HEK293 (cell line): ENCODE results near the gene IGF2BP1.
"Not testable (repeated sequence)": the region's sequence is repeated elsewhere in the genome, so short reads cannot be mapped to it uniquely, and the experiment has no call there.

Experiments used
- CTCF ChIA-PET: fragments of 350-600 bp; formaldehyde crosslinking; extraction: SDS; loops from one replicate; lab custom pipeline; 2021; ENCODE audit warnings: antibody characterized with exemption; lab: Yijun Ruan, JAX
- POLR2A ChIA-PET: fragments of 300-600 bp; formaldehyde crosslinking; extraction: SDS; loops from one replicate; lab custom pipeline; 2020; ENCODE audit warnings: antibody characterized with exemption, inconsistent platforms; lab: Yijun Ruan, JAX
- H3K27ac ChIP-seq: fragments of 200-500 bp; sonication (Bioruptor generic); 2 replicates; pipeline ENCODE4 v1.5.1; 2014; ENCODE audit warnings: low read depth, low read length, control low read depth, inconsistent platforms; ENCODE audit errors: extremely low read depth
- H3K36me3 ChIP-seq, 2 experiments: fragments of 200-500 bp in 1 of 2; sonication (Bioruptor generic) in 1 of 2; 1 replicate in 1 of 2; 2 replicates in 1 of 2; pipeline ENCODE4 v1.5.1; 2014 to 2017; ENCODE audit warnings: inconsistent platforms in 2 of 2, low read length in 2 of 2; ENCODE audit not compliant: control insufficient read depth in 2 of 2, insufficient read depth in 1 of 2
- H3K4me1 ChIP-seq: fragments of 200-500 bp; sonication (Bioruptor generic); 2 replicates; pipeline ENCODE4 v1.5.1; 2014; ENCODE audit warnings: mild to moderate bottlenecking, low read length, inconsistent platforms; ENCODE audit not compliant: control insufficient read depth, insufficient read depth
- H3K4me3 ChIP-seq: 2 replicates; pipeline ENCODE4 v1.5.1; 2011; ENCODE audit warnings: low read depth, mild to moderate bottlenecking, control low read depth, low read length, moderate library complexity
- H3K9me3 ChIP-seq: fragments of 200-500 bp; sonication (Bioruptor generic); 2 replicates; pipeline ENCODE4 v1.5.1; 2014; ENCODE audit warnings: low read depth, low read length, inconsistent platforms; ENCODE audit not compliant: control insufficient read depth, insufficient read depth
- PRDM1 ChIP-seq: fragments of 450-650 bp; formaldehyde crosslinking; IDR thresholded peaks from 2 replicates; pipeline ENCODE4; 2016; ENCODE audit warnings: missing biosample characterization, missing genetic modification characterization
- PRDM10 ChIP-seq: fragments of 450-650 bp; formaldehyde crosslinking; IDR thresholded peaks from 2 replicates; pipeline ENCODE4 v1.5.1; 2016; ENCODE audit warnings: missing biosample characterization, missing genetic modification characterization
- ZBTB10 ChIP-seq: fragments of 450-650 bp; formaldehyde crosslinking; IDR thresholded peaks from 2 replicates; pipeline ENCODE4 v1.5.1; 2016; ENCODE audit warnings: missing biosample characterization, missing genetic modification characterization
- ZBTB20 ChIP-seq: fragments of 450-650 bp; formaldehyde crosslinking; IDR thresholded peaks from 2 replicates; pipeline ENCODE4 v1.5.1; 2016; ENCODE audit warnings: missing biosample characterization, missing genetic modification characterization
- ZNF121 ChIP-seq: fragments of 450-650 bp; formaldehyde crosslinking; IDR thresholded peaks from 2 replicates; pipeline ENCODE4 v1.5.1; 2016; ENCODE audit warnings: missing biosample characterization, missing genetic modification characterization
- ZNF155 ChIP-seq: fragments of 450-650 bp; formaldehyde crosslinking; IDR thresholded peaks from 2 replicates; pipeline ENCODE4 v1.5.1; 2016; ENCODE audit warnings: missing biosample characterization, missing genetic modification characterization
- ZNF341 ChIP-seq: fragments of 450-650 bp; formaldehyde crosslinking; IDR thresholded peaks from 2 replicates; pipeline ENCODE4; 2016; ENCODE audit warnings: low read depth, missing biosample characterization, missing genetic modification characterization
- ZNF398 ChIP-seq: fragments of 450-650 bp; formaldehyde crosslinking; IDR thresholded peaks from 2 replicates; pipeline ENCODE4 v1.5.1; 2017; ENCODE audit warnings: missing biosample characterization, missing genetic modification characterization
- ZNF514 ChIP-seq: fragments of 450-650 bp; formaldehyde crosslinking; IDR thresholded peaks from 2 replicates; pipeline ENCODE4 v1.5.1; 2016; ENCODE audit warnings: missing biosample characterization, missing genetic modification characterization
- ZNF571 ChIP-seq: fragments of 450-650 bp; formaldehyde crosslinking; IDR thresholded peaks from 2 replicates; pipeline ENCODE4 v1.5.0; 2017; ENCODE audit warnings: missing biosample characterization, missing genetic modification characterization
- ZNF596 ChIP-seq: fragments of 450-650 bp; IDR thresholded peaks from 2 replicates; pipeline ENCODE4 v1.5.0; 2018; ENCODE audit warnings: missing biosample characterization, mild to moderate bottlenecking, missing genetic modification characterization, moderate library complexity
- ZSCAN30 ChIP-seq: fragments of 450-650 bp; IDR thresholded peaks from 2 replicates; pipeline ENCODE4 v1.5.1; 2018; ENCODE audit warnings: missing biosample characterization, mild to moderate bottlenecking, missing genetic modification characterization, moderate library complexity

IGF2BP1 gene

GRCh38 chr17:49003557-49004511 lies 6.6 kb downstream of the IGF2BP1 start (continued):
- TF ChIP-seq ZNF596 (tag by site-specific recombination): peak; percentile 86
- peak; percentile 63 for TF ChIP-seq PRDM10 (tag by site-specific recombination)
- TF ChIP-seq PRDM1 (tag by site-specific recombination): peak; percentile 86
- TF ChIP-seq ZNF398: peak; percentile 83; the same call in 1 of the 2 replicates
- no peak for TF ChIP-seq ZNF514 (tag by site-specific recombination)
- peak; percentile 88 for TF ChIP-seq ZNF341 (tag by site-specific recombination)
- no peak for TF ChIP-seq ZNF155 (tag by site-specific recombination)
- TF ChIP-seq ZSCAN30 (tag by site-specific recombination): 0 out of 2 replicates have a peak, but pooled peaks have one; percentile 41
- TF ChIP-seq ZNF571 (tag by site-specific recombination): no peak

GRCh38 chr17:49005140-49005539 lies 8.0 kb downstream of the IGF2BP1 start:
- ChIA-PET CTCF (interaction anchor here (0.6 to 13.1 kb wide), 5 partner anchors 11 to 267 kb away, joined by 3 to 129 read pairs (median 4); no protein-coding TSS in a partner anchor), POLR2A (interaction anchor here (1.5 to 5.9 kb wide), 4 partner anchors 9 to 35 kb away, joined by 5 to 47 read pairs (median 6); partner anchors contain the start of gene IGF2BP1)
- Histone ChIP-seq H3K4me1 (peaks cover 33% of the 10 kb centered on the region), H3K36me3 (peaks cover 21 to 39% of the 10 kb centered on the region in 2 experiments), H3K9me3 (no peaks in the 10 kb centered on the region), H3K4me3 (no peak overlapping the region)
- TF ChIP-seq ZBTB10: no peak
- peak; percentile 20; the same call in 1 of the 2 replicates for TF ChIP-seq ZBTB20 (tag by site-specific recombination)
- TF ChIP-seq, all 188 proteins: peak for 1
- H3K27ac ChIP-seq: no peak overlapping the region

GRCh38 chr17:49008908-49009307 lies 11.7 kb downstream of the IGF2BP1 start:
- TF ChIP-seq ZNF121 (tag by site-specific recombination): peak; percentile 56; the same call in 1 of the 2 replicates
- peaks cover 27 to 42% of the 10 kb centered on the region in 2 experiments for H3K36me3 ChIP-seq
- H3K27ac ChIP-seq, H3K9me3 ChIP-seq, H3K4me3 ChIP-seq: not testable (repeated sequence)
- ChIA-PET CTCF (interaction anchor here (0.9 to 1.1 kb wide), 2 partner anchors 23 to 1204 kb away, joined by 3 to 5 read pairs; no protein-coding TSS in a partner anchor), POLR2A (interaction anchor here (0.5 to 5.9 kb wide), 5 partner anchors 8 to 45 kb away, joined by 3 to 47 read pairs (median 6); partner anchors contain the start of gene IGF2BP1)
- peaks cover 19% of the 10 kb centered on the region for H3K4me1 ChIP-seq
